HG03378 (cell line): ENCODE data around the gene RCN1.
A peak's percentile ranks its signal among the peaks of the same experiment; 100 is the strongest.
"Not testable (repeated sequence)": the region's sequence is repeated elsewhere in the genome, so short reads cannot be mapped to it uniquely, and the experiment has no call there.

Experiments
- ATAC-seq: cut with Tn5 transposase; IDR thresholded peaks from one replicate; pipeline ENCODE4 v1.9.1; 2021; ENCODE audit warnings: mild to moderate bottlenecking, moderate library complexity; ENCODE audit not compliant: unreplicated experiment

The RCN1 gene

DNA sequence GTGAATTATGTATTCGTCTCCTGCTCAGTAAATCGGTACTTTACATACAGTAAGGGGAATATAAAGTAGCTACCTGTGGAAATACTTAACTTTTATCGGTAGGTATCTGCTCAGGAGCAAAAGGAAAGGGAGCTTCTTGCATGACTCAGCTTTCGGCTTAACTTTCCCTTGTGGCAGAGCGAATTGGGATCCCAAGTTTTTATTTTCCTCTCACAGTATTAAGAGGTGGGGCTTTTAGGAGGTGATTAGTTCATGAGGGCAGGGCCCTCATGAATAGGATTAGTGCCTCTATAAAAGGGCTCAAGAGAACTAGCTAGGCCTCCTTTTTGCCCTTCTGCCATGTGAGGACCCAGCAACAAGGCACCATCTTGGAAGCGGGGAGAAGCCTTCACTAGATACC is 18.7 kb downstream of the RCN1 start:
- no peak for ATAC-seq

DNA sequence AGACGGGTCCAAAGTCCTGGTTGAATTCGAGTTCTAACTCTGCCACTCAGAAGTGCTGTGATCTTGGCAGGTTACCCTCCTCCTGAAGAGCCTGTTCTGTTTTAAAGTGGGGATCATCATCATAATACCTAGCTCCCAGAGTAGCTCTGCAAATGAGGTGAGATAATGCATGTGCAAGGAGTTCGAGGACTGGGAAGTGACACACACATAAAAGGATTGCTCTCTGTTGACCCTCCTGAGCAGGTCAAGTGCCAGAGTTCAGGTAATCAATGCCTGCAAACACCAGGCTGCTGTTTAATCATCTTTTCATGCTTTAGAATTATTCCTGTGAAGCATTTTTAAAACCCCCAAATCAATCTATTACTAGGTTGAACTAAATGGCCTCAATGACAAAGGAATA is 19.9 kb downstream of the RCN1 start:
- ATAC-seq: no peak

- ATAC-seq: no peak
Observed at GRCh38 chr11:32113200-32113919, 22.5 kb downstream of the RCN1 start.

DNA sequence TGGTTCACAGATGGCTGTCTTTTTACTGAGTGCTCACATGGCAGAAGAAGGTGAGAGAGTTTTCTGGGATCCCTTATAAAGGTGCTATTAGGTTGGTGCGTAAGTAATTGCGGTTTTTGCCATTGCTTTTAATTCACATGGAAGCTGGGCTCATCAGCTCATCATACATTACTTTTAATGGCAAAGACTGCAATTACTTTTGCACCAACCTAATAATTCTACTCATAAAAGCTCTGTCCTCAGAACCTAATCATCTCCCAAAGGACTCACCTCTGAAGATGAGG is 23.0 kb downstream of the RCN1 start:
- no peak for ATAC-seq

DNA sequence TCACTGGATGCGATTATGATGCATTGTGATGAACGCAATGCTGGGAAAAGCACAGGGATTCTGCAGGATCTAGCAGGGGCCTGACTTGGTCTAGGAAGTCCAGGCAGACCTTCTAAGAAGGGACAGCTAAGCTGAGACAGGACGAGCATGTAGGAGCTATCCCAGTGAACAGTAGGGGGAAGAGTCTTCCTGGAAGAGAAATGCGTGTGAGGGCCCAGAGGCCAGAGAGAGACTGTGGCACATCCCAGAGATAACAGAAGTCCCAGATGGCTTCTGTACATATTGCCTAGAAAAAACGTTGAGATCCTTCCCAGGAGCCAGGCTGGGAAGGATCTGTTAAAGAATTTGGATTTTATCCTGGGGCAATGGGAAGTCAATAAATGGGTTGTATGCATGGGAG is 24.6 kb downstream of the RCN1 start:
- ATAC-seq: no peak

- no peak for ATAC-seq
Observed at GRCh38 chr11:32116668-32117067, 25.8 kb downstream of the RCN1 start.

GRCh38 chr11:32118025-32118974 is 27.4 kb downstream of the RCN1 start:
- no peak for ATAC-seq

DNA sequence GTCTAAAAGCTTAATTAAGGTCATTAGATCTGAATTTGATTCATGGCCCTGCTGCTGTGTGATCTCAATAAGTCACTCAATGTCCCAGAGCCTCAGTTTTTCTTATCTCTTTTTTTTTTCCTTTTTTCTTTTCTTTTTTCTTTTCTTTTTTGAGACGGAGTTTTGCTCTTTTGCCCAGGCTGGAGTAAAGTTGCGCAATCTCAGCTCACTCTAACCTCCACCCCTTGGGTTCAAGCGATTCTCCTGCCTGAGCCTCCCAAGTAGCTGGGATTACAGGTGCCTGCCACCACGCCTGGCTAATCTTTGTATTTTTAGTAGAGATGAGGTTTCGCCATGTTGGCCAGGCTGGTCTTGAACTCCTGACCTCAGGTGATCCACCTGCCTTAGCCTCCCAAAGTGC is 28.3 kb downstream of the RCN1 start:
- ATAC-seq: not testable (repeated sequence)

GRCh38 chr11:32121012-32121411 is 30.1 kb downstream of the RCN1 start:
- peak; percentile 58 for ATAC-seq

DNA sequence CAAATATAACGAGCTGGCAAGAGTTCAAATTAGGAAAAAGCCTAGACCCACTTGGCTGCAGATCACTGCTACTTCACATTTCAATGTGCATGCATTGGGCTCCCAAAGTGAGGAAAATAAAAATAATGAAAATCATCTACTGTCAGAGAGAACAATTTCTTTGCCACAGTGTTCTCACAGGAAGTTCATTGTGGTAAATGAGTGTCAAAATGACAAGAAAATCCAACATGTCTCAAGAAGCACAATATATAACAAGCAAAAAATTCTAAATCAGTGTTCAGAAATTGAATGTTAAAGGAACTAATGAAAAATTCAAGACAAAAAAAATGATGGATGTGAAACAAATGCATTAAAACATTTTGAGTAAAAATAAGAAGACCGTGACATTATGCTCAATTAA is 31.3 kb downstream of the RCN1 start:
- no peak for ATAC-seq

- no peak for ATAC-seq
Observed at GRCh38 chr11:32131321-32131720, 40.4 kb downstream of the RCN1 start.

GRCh38 chr11:32136657-32137056 is 45.8 kb downstream of the RCN1 start:
- ATAC-seq: no peak

GRCh38 chr11:32137263-32137662 is 46.4 kb downstream of the RCN1 start:
- no peak for ATAC-seq

GRCh38 chr11:32137869-32138268 is 47.0 kb downstream of the RCN1 start:
- ATAC-seq: no peak

GRCh38 chr11:32138902-32139301 is 48.0 kb downstream of the RCN1 start:
- ATAC-seq: no peak

- ATAC-seq: no peak
Observed at GRCh38 chr11:32139896-32140520, 49.1 kb downstream of the RCN1 start.

DNA sequence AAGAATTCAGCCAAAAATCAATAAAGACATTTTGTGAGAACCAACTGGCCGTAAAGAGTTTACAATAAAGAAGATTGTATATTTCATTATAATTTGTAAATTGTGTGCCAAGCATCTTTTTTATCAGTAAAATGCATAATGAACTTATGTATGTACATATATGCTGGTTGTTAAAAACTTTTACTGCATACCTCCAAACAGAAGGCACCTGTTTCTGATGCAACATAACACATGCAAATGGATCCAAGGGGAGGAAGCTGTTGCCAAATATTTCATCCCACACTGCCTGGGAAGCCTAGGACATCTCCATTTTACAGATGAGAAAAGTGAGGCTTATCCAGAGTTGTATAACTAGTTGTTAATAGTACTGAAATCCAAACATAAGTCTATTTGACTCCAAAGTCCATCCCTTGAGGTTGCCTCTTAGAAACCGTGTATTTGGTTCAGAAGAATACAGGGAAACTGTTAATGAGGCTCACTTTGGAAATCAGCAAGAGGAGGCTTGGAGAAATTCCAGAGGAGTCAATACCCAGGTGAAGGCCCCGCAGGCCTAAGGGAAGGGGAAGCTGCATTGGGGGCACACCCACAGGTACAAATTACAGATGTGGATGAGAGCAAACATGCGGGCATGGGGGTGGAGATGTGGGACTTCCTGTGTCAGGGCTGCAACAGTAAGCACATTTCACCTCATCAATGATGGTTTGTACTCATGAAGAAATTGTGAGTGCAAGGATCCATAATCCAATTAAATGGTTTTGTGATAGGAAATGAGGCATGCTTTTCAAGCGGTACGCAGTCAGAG is 51.1 kb downstream of the RCN1 start:
- ATAC-seq: no peak

- ATAC-seq: no peak
Observed at GRCh38 chr11:32143378-32143777, 52.5 kb downstream of the RCN1 start.

DNA sequence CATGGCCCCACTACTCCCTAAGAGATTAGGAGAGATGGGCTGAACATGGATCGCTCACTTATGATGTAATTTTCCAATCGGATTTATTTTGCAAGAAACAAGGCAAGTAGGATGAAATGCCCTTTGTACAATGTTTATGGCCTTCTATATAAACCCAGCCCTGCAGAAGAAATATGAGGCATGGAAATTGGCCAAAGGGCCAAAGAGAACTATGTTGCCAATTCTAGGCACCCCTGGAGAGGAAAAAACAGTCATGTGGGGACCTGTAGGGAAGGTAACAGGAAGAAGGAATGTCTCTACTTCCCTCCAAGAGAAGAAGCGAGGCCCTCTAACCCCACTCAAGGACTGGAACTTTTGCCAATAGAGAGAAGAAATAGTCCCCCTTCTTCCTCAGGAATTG is 54.4 kb downstream of the RCN1 start:
- no peak for ATAC-seq

- ATAC-seq: no peak
Observed at GRCh38 chr11:32148895-32149294, 58.0 kb downstream of the RCN1 start.

- no peak for ATAC-seq
Observed at GRCh38 chr11:32149748-32150147, 58.9 kb downstream of the RCN1 start.
